OCI-LY1 (cell line): Measurements from ENCODE around the gene DIRAS2.

ENCODE experiments used
- H2AFZ ChIP-seq: fragments of 200-600 bp; sonication (generic), shearing (Covaris generic); 2 replicates; pipeline ENCODE4 v1.6.0; 2014; ENCODE audit warnings: antibody characterized with exemption, mild to moderate bottlenecking, low read length
- H3F3A ChIP-seq: fragments of 200-600 bp; sonication (generic), shearing (Covaris generic); 2 replicates; pipeline ENCODE4 v1.6.0; 2014; ENCODE audit warnings: mild to moderate bottlenecking, antibody characterized with exemption, low read length, moderate library complexity; ENCODE audit not compliant: insufficient read depth
- H3K27ac ChIP-seq: fragments of 200-600 bp; sonication (generic); 2 replicates; pipeline ENCODE4 v1.5.1; 2014; ENCODE audit warnings: low read length, mixed run types, mild to moderate bottlenecking, low read depth; ENCODE audit not compliant: poor library complexity, severe bottlenecking
- H3K27me3 ChIP-seq: fragments of 200-600 bp; sonication (generic); 2 replicates; pipeline ENCODE4 v1.6.0; 2014; ENCODE audit warnings: antibody characterized with exemption, mild to moderate bottlenecking, low read length, moderate library complexity; ENCODE audit not compliant: insufficient read depth
- H3K36me3 ChIP-seq: fragments of 200-600 bp; sonication (generic); 2 replicates; pipeline ENCODE4 v1.6.1; 2014; ENCODE audit warnings: mild to moderate bottlenecking, antibody characterized with exemption, low read length, moderate library complexity, mixed read lengths; ENCODE audit not compliant: insufficient read depth
- H3K4me1 ChIP-seq: fragments of 200-600 bp; sonication (generic); 2 replicates; pipeline ENCODE4 v1.5.1; 2014; ENCODE audit warnings: mild to moderate bottlenecking, low read length, moderate library complexity; ENCODE audit not compliant: insufficient read depth, severe bottlenecking
- H3K4me2 ChIP-seq: fragments of 200-600 bp; sonication (generic), shearing (Covaris generic); 2 replicates; pipeline ENCODE4 v1.6.1; 2014; ENCODE audit warnings: low read length
- H3K4me3 ChIP-seq: fragments of 200-600 bp; sonication (generic); 2 replicates; pipeline ENCODE4 v1.5.1; 2014; ENCODE audit warnings: low read length, low read depth, mild to moderate bottlenecking, mixed read lengths; ENCODE audit not compliant: poor library complexity, severe bottlenecking
- H3K79me2 ChIP-seq: fragments of 200-600 bp; shearing (Covaris generic); 2 replicates; pipeline ENCODE4 v1.6.1; 2016; ENCODE audit warnings: mixed run types, low read length, mixed read lengths; ENCODE audit not compliant: insufficient read depth
- H3K9ac ChIP-seq: fragments of 200-600 bp; sonication (generic), shearing (Covaris generic); 2 replicates; pipeline ENCODE4 v1.6.1; 2014; ENCODE audit warnings: mild to moderate bottlenecking, low read length, mixed read lengths
- H3K9me2 ChIP-seq: fragments of 200-600 bp; sonication (generic), shearing (Covaris generic); 2 replicates; pipeline ENCODE4 v1.6.1; 2014; ENCODE audit warnings: low read depth, mild to moderate bottlenecking, low read length, mixed read lengths
- H3K9me3 ChIP-seq: fragments of 200-600 bp; shearing (Covaris generic); 2 replicates; pipeline ENCODE4 v1.6.1; 2014; ENCODE audit warnings: low read length, mixed read lengths
- H4K20me1 ChIP-seq: fragments of 200-600 bp; sonication (generic), shearing (Covaris generic); 2 replicates; pipeline ENCODE4 v1.6.0; 2016; ENCODE audit warnings: mild to moderate bottlenecking, low read length; ENCODE audit not compliant: insufficient read depth
- CTCF ChIP-seq: fragments of 200-600 bp; sonication (generic), shearing (Covaris generic); IDR thresholded peaks from 2 replicates; pipeline ENCODE4 v1.5.1; 2017; ENCODE audit warnings: mild to moderate bottlenecking, antibody characterized with exemption, low read length, moderate library complexity, mixed read lengths
- EZH2 ChIP-seq: fragments of 200-600 bp; sonication (generic), shearing (Covaris generic); IDR thresholded peaks from 2 replicates; pipeline ENCODE4 v1.8.0; 2017; ENCODE audit warnings: borderline replicate concordance, mixed run types, mild to moderate bottlenecking, antibody characterized with exemption, low read length, moderate library complexity, mixed read lengths

DIRAS2 gene

GRCh38 chr9:90641086-90641485 is 1.5 kb downstream of the DIRAS2 start:
- no peaks in the 10 kb centered on the region for H3K9me3 ChIP-seq
- no peak overlapping the region for H2AFZ ChIP-seq
- no peaks in the 10 kb centered on the region for H3K4me1 ChIP-seq
- no peak for TF ChIP-seq EZH2
- TF ChIP-seq CTCF: no peak
- no peaks in the 10 kb centered on the region for H3K27me3 ChIP-seq
- no peaks in the 10 kb centered on the region for H3K9me2 ChIP-seq
- no peak overlapping the region for H3K9ac ChIP-seq
- H3K4me2 ChIP-seq: no peak overlapping the region
- no peaks in the 10 kb centered on the region for H3K36me3 ChIP-seq
- H3K4me3 ChIP-seq: no peak overlapping the region
- no peaks in the 10 kb centered on the region for H3K79me2 ChIP-seq
- H4K20me1 ChIP-seq: no peaks in the 10 kb centered on the region
- H3F3A ChIP-seq: no peaks in the 10 kb centered on the region
- no peak overlapping the region for H3K27ac ChIP-seq

GRCh38 chr9:90640361-90640760 is 2.3 kb downstream of the DIRAS2 start:
- Histone ChIP-seq H3K9me2 (no peaks in the 10 kb centered on the region), H3K4me2 (no peak overlapping the region), H2AFZ (no peak overlapping the region), H3K79me2 (no peaks in the 10 kb centered on the region), H4K20me1 (no peaks in the 10 kb centered on the region), H3K4me1 (no peaks in the 10 kb centered on the region), H3K9me3 (no peaks in the 10 kb centered on the region), H3K36me3 (no peaks in the 10 kb centered on the region), H3K27me3 (no peaks in the 10 kb centered on the region), H3K9ac (no peak overlapping the region), H3K27ac (no peak overlapping the region), H3K4me3 (no peak overlapping the region), H3F3A (no peaks in the 10 kb centered on the region)
- no peak for TF ChIP-seq EZH2
- no peak for TF ChIP-seq CTCF

GRCh38 chr9:90637626-90638025 is 5.0 kb downstream of the DIRAS2 start:
- no peaks in the 10 kb centered on the region for H3K79me2 ChIP-seq
- no peaks in the 10 kb centered on the region for H3K36me3 ChIP-seq
- no peaks in the 10 kb centered on the region for H3K4me1 ChIP-seq
- no peaks in the 10 kb centered on the region for H3K27me3 ChIP-seq
- TF ChIP-seq CTCF: no peak
- H3K27ac ChIP-seq: no peak overlapping the region
- no peaks in the 10 kb centered on the region for H3K9me2 ChIP-seq
- H3K9me3 ChIP-seq: no peaks in the 10 kb centered on the region
- H3K9ac ChIP-seq: no peak overlapping the region
- no peaks in the 10 kb centered on the region for H3F3A ChIP-seq
- H4K20me1 ChIP-seq: no peaks in the 10 kb centered on the region
- H3K4me2 ChIP-seq: no peak overlapping the region
- H3K4me3 ChIP-seq: no peak overlapping the region
- no peak overlapping the region for H2AFZ ChIP-seq
